ENCODE measurements around the gene COQ6.
A peak's percentile ranks its signal among the peaks of the same experiment; 100 is the strongest.

COQ6 gene

GRCh38 chr14:73949752-73950734, at the start of gene COQ6, which contains the start of gene FAM161B:
Gene COQ6 (plus strand): TSS chr14:73950302. CDS start chr14:73950333, 31 bp downstream.
Gene FAM161B (minus strand): TSS chr14:73950094. CDS start chr14:73950026, 68 bp downstream.
- TF ChIP-seq TCF12 (IDR thresholded peaks at IDR 0.05; ENCODE audit: low read depth) = peak; percentile 45; the same call in 1 of the 2 replicates
- TF ChIP-seq CEBPB (IDR thresholded peaks at IDR 0.05) = no peak
- TF ChIP-seq CREB1 (IDR thresholded peaks at IDR 0.05; ENCODE audit: low read depth) = peak; percentile 58
- TF ChIP-seq FOXM1 (IDR thresholded peaks at IDR 0.05; ENCODE audit: borderline replicate concordance, low read depth) = 0 out of 2 replicates have a peak, but pooled peaks have one; percentile 13
- TF ChIP-seq EGR1 (IDR thresholded peaks at IDR 0.05) = no peak; the same call in 1 of the 2 replicates
- TF ChIP-seq YY1 (IDR thresholded peaks at IDR 0.05; ENCODE audit: low read depth) = peak; percentile 91
- TF ChIP-seq, protein P1, sequence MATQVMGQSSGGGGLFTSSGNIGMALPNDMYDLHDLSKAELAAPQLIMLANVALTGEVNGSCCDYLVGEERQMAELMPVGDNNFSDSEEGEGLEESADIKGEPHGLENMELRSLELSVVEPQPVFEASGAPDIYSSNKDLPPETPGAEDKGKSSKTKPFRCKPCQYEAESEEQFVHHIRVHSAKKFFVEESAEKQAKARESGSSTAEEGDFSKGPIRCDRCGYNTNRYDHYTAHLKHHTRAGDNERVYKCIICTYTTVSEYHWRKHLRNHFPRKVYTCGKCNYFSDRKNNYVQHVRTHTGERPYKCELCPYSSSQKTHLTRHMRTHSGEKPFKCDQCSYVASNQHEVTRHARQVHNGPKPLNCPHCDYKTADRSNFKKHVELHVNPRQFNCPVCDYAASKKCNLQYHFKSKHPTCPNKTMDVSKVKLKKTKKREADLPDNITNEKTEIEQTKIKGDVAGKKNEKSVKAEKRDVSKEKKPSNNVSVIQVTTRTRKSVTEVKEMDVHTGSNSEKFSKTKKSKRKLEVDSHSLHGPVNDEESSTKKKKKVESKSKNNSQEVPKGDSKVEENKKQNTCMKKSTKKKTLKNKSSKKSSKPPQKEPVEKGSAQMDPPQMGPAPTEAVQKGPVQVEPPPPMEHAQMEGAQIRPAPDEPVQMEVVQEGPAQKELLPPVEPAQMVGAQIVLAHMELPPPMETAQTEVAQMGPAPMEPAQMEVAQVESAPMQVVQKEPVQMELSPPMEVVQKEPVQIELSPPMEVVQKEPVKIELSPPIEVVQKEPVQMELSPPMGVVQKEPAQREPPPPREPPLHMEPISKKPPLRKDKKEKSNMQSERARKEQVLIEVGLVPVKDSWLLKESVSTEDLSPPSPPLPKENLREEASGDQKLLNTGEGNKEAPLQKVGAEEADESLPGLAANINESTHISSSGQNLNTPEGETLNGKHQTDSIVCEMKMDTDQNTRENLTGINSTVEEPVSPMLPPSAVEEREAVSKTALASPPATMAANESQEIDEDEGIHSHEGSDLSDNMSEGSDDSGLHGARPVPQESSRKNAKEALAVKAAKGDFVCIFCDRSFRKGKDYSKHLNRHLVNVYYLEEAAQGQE (IDR thresholded peaks at IDR 0.05; ENCODE audit: low read depth) = peak; percentile 49; the same call in 1 of the 2 replicates
- no peak for TF ChIP-seq EP300 (IDR thresholded peaks at IDR 0.05; ENCODE audit: borderline replicate concordance)
- no peak for TF ChIP-seq USF1 (IDR thresholded peaks at IDR 0.05)
- TF ChIP-seq NFIC (IDR thresholded peaks at IDR 0.05) = no peak
- TF ChIP-seq RAD21 (IDR thresholded peaks at IDR 0.05; ENCODE audit: low read depth) = no peak; the same call in 1 of the 2 replicates
- no peak for TF ChIP-seq ZBTB7A (IDR thresholded peaks at IDR 0.05; ENCODE audit: low read depth)
- peak; percentile 54; the same call in 1 of the 2 replicates for TF ChIP-seq MAX (IDR thresholded peaks at IDR 0.05)
- peak; percentile 94 for TF ChIP-seq TAF1 (IDR thresholded peaks at IDR 0.05; ENCODE audit: low read depth)
- TF ChIP-seq TEAD4 (IDR thresholded peaks at IDR 0.05) = peak; percentile 8

- TF ChIP-seq USF1 (IDR thresholded peaks at IDR 0.05) (no peak), TCF12 (IDR thresholded peaks at IDR 0.05; ENCODE audit: low read depth) (no peak), MAX (IDR thresholded peaks at IDR 0.05) (no peak), NFIC (IDR thresholded peaks at IDR 0.05) (no peak), CREB1 (IDR thresholded peaks at IDR 0.05; ENCODE audit: low read depth) (no peak), EGR1 (IDR thresholded peaks at IDR 0.05) (no peak)
These were observed 47.1 kb upstream of the COQ6 start for GRCh38 chr14:73903028-73903427.

DNA sequence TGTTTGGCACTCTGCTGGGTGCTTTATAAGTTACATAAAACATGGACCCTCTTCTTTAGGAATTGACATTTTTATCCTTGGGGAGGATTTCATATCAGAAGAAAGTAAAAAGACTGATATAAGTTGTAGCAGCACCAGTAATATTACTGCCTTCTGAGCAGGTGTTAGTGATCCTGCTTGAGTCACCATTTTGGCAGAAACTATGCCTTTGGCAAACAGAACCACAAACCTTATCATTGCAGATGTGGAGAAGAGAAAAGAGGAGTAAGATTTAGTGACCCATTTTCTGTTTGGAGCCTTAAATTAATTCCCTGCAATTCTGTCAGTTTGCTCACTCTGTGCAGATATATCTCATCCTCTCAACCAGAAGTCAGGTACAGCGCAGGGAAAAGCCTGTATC, 40.4 kb upstream of the COQ6 start:
- no peak for TF ChIP-seq EGR1 (IDR thresholded peaks at IDR 0.05)
- no peak for TF ChIP-seq TAF1 (IDR thresholded peaks at IDR 0.05; ENCODE audit: low read depth)
- TF ChIP-seq RAD21 (IDR thresholded peaks at IDR 0.05; ENCODE audit: low read depth) = no peak
- TF ChIP-seq FOXM1 (IDR thresholded peaks at IDR 0.05; ENCODE audit: borderline replicate concordance, low read depth) = no peak
- no peak for TF ChIP-seq CREB1 (IDR thresholded peaks at IDR 0.05; ENCODE audit: low read depth)
- TF ChIP-seq EP300 (IDR thresholded peaks at IDR 0.05; ENCODE audit: borderline replicate concordance) = no peak

DNA sequence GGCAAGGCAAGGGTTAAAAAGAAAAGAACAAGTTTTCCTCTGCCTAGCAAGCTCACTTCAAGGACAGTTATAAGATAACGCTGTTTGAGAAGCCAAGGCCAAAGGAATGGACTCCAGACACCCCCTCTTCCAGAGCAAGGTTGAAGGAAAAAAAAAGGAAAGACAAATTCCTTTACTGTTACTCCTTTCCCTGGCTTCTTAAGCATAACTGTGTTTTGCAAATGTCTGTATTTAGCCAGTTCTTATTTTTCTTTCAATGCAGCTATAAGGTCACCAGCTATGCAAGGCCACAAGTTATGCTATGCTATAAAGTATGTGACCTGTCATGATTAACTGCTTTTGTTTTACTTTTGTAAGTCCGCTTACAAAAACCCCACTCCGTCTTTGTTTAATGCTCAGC, 36.8 kb upstream of the COQ6 start:
- TF ChIP-seq TEAD4 (IDR thresholded peaks at IDR 0.05) (no peak), RAD21 (IDR thresholded peaks at IDR 0.05; ENCODE audit: low read depth) (no peak), CEBPB (IDR thresholded peaks at IDR 0.05) (no peak), EGR1 (IDR thresholded peaks at IDR 0.05) (no peak), CREB1 (IDR thresholded peaks at IDR 0.05; ENCODE audit: low read depth) (no peak), EP300 (IDR thresholded peaks at IDR 0.05; ENCODE audit: borderline replicate concordance) (no peak), TCF12 (IDR thresholded peaks at IDR 0.05; ENCODE audit: low read depth) (no peak), FOXM1 (IDR thresholded peaks at IDR 0.05; ENCODE audit: borderline replicate concordance, low read depth) (no peak), USF1 (IDR thresholded peaks at IDR 0.05) (no peak), ZBTB7A (IDR thresholded peaks at IDR 0.05; ENCODE audit: low read depth) (no peak), TAF1 (IDR thresholded peaks at IDR 0.05; ENCODE audit: low read depth) (no peak), MAX (IDR thresholded peaks at IDR 0.05) (no peak), NFIC (IDR thresholded peaks at IDR 0.05) (no peak), YY1 (IDR thresholded peaks at IDR 0.05; ENCODE audit: low read depth) (no peak)
- TF ChIP-seq, protein P1 (IDR thresholded peaks at IDR 0.05; ENCODE audit: low read depth) = no peak
